IMR-90 (cell line): Measurements from ENCODE around the gene HAGHL. TPM values are rescaled to one million over a fixed set of nuclear protein-coding genes. Genes with fewer than 3 reads are reported as not detected.

Source experiments
- ATAC-seq: fragments of 200-7000 bp; cut with Tn5 transposase; 2 replicates; pipeline ENCODE4 v1.9.1; 2020; ENCODE audit warnings: low read depth, mild to moderate bottlenecking, moderate library complexity
- BruUV-seq: library from RNA; stranded (reverse); fragments of 400-500 nt; replicated peaks from 2 replicates; lab custom pipeline; 2021; lab: Mats Ljungman, UMichigan
- CTCF ChIA-PET: fragments of 300-600 bp; formaldehyde crosslinking; extraction: SDS; loops from one replicate; lab custom pipeline; 2021; ENCODE audit warnings: antibody characterized with exemption; lab: Yijun Ruan, JAX
- POLR2A ChIA-PET: fragments of 300-600 bp; sonication (Branson Sonifier 250); formaldehyde crosslinking; loops from one replicate; lab custom pipeline; 2022; ENCODE audit warnings: antibody characterized with exemption; ENCODE audit not compliant: unreplicated experiment; lab: Charles Lee
- DNase-seq: peaks from one replicate; pipeline ENCODE4 v3.0.0; 2013
- H2AFZ ChIP-seq: replicated peaks from 2 replicates; pipeline ENCODE3; 2013; ENCODE audit warnings: low read length, mild to moderate bottlenecking; ENCODE audit not compliant: poor library complexity
- H2AK5ac ChIP-seq: 2 replicates; pipeline ENCODE4 v1.6.1; 2013; ENCODE audit warnings: low read depth, low read length, inconsistent platforms
- H2AK9ac ChIP-seq: replicated peaks from 2 replicates; pipeline ENCODE3; 2013; ENCODE audit warnings: mild to moderate bottlenecking, low read depth, low read length, moderate library complexity; ENCODE audit not compliant: poor library complexity
- H2BK120ac ChIP-seq: 2 replicates; pipeline ENCODE4 v1.6.1; 2013; ENCODE audit warnings: low read depth, low read length, inconsistent platforms
- H2BK15ac ChIP-seq: 3 replicates; pipeline ENCODE4 v1.6.1; 2013; ENCODE audit warnings: low read depth, low read length, inconsistent platforms
- H2BK20ac ChIP-seq: 2 replicates; pipeline ENCODE4 v1.6.1; 2013; ENCODE audit warnings: low read depth, mild to moderate bottlenecking, inconsistent platforms, low read length, moderate library complexity
- H2BK5ac ChIP-seq: 2 replicates; pipeline ENCODE4 v1.6.1; 2013; ENCODE audit warnings: mild to moderate bottlenecking, low read depth, low read length, inconsistent platforms; ENCODE audit not compliant: poor library complexity, severe bottlenecking
- H3K14ac ChIP-seq: replicated peaks from 2 replicates; pipeline ENCODE4 v1.6.1; 2013; ENCODE audit warnings: low read depth, low read length, inconsistent platforms
- H3K18ac ChIP-seq: 2 replicates; pipeline ENCODE4 v1.6.1; 2013; ENCODE audit warnings: low read depth, low read length, control low read depth
- H3K23ac ChIP-seq: 2 replicates; pipeline ENCODE4 v1.6.1; 2013; ENCODE audit warnings: low read depth, low read length, inconsistent platforms
- H3K27ac ChIP-seq: 2 replicates; pipeline ENCODE4 v1.5.1; 2013; ENCODE audit warnings: mild to moderate bottlenecking, control low read depth, low read length; ENCODE audit not compliant: insufficient read depth
- H3K27me3 ChIP-seq: 2 replicates; pipeline ENCODE4 v1.6.1; 2013; ENCODE audit warnings: low read length; ENCODE audit not compliant: control insufficient read depth, insufficient read depth
- H3K36me3 ChIP-seq: 2 replicates; pipeline ENCODE4 v1.6.1; 2013; ENCODE audit warnings: low read length, mixed read lengths; ENCODE audit not compliant: control insufficient read depth, insufficient read depth
- H3K4ac ChIP-seq: 2 replicates; pipeline ENCODE4 v1.6.1; 2013; ENCODE audit warnings: low read depth, low read length, inconsistent platforms
- H3K4me1 ChIP-seq: 2 replicates; pipeline ENCODE4 v1.6.1; 2013; ENCODE audit warnings: low read length, mixed read lengths; ENCODE audit not compliant: control insufficient read depth, insufficient read depth
- H3K4me2 ChIP-seq: 2 replicates; pipeline ENCODE4 v1.6.1; 2013; ENCODE audit warnings: low read depth, mild to moderate bottlenecking, control low read depth, low read length, moderate library complexity
- H3K4me3 ChIP-seq: 2 replicates; pipeline ENCODE4 v1.5.1; 2013; ENCODE audit warnings: low read depth, mild to moderate bottlenecking, control low read depth, low read length, moderate library complexity; ENCODE audit not compliant: insufficient read depth
- H3K56ac ChIP-seq: 2 replicates; pipeline ENCODE4 v1.6.1; 2013; ENCODE audit warnings: low read length, inconsistent platforms; ENCODE audit not compliant: insufficient read depth; ENCODE audit errors: extremely low read depth
- H3K79me1 ChIP-seq, 2 experiments: 2 replicates each; pipeline ENCODE4 v1.6.1; 2013; ENCODE audit warnings: low read length in 2 of 2, inconsistent platforms in 1 of 2, low read depth in 1 of 2
- H3K9ac ChIP-seq: 2 replicates; pipeline ENCODE4 v1.6.1; 2013; ENCODE audit warnings: low read depth, low read length, control low read depth
- H3K9me1 ChIP-seq: 2 replicates; pipeline ENCODE4 v1.6.1; 2013; ENCODE audit warnings: low read length, inconsistent platforms; ENCODE audit not compliant: insufficient read depth
- H3K9me3 ChIP-seq: 2 replicates; pipeline ENCODE4 v1.6.1; 2013; ENCODE audit warnings: low read length; ENCODE audit not compliant: control insufficient read depth, insufficient read depth
- H4K20me1 ChIP-seq: 2 replicates; pipeline ENCODE4 v1.6.1; 2013; ENCODE audit warnings: low read length, inconsistent platforms; ENCODE audit not compliant: insufficient read depth
- H4K5ac ChIP-seq: 2 replicates; pipeline ENCODE4 v1.6.1; 2013; ENCODE audit warnings: mild to moderate bottlenecking, low read depth, low read length, control low read depth
- H4K8ac ChIP-seq, 2 experiments: 2 replicates each; pipeline ENCODE4 v1.6.1; 2013; ENCODE audit warnings: low read depth in 2 of 2, low read length in 2 of 2, control low read depth in 1 of 2, inconsistent platforms in 1 of 2
- H4K91ac ChIP-seq: 2 replicates; pipeline ENCODE4 v1.6.1; 2013; ENCODE audit warnings: low read depth, low read length, inconsistent platforms; ENCODE audit not compliant: insufficient read depth
- CEBPB ChIP-seq: IDR thresholded peaks from 2 replicates; pipeline ENCODE4 v1.6.1; 2012; ENCODE audit warnings: low read depth, low read length, improper control_type of control experiment
- CHD1 ChIP-seq: IDR thresholded peaks from 2 replicates; pipeline ENCODE4 v1.6.1; 2012; ENCODE audit warnings: low read depth, low read length, improper control_type of control experiment
- FOS ChIP-seq: fragments of 150-350 bp; IDR thresholded peaks from 2 replicates; pipeline ENCODE4 v1.6.1; 2016; ENCODE audit warnings: low read depth, low read length
- MAFK ChIP-seq: IDR thresholded peaks from 2 replicates; pipeline ENCODE4 v1.6.1; 2012; ENCODE audit warnings: low read depth, low read length, improper control_type of control experiment
- MAZ ChIP-seq: IDR thresholded peaks from 2 replicates; pipeline ENCODE4 v1.6.1; 2012; ENCODE audit warnings: low read depth, mild to moderate bottlenecking, low read length, improper control_type of control experiment, moderate library complexity, borderline replicate concordance
- MXI1 ChIP-seq: IDR thresholded peaks from 2 replicates; pipeline ENCODE4 v1.6.1; 2012; ENCODE audit warnings: low read depth, mild to moderate bottlenecking, low read length, moderate library complexity, borderline replicate concordance
- NFE2L2 ChIP-seq: fragments of 150-350 bp; IDR thresholded peaks from 2 replicates; pipeline ENCODE4 v1.6.1; 2016; ENCODE audit warnings: low read depth, mild to moderate bottlenecking, low read length
- RCOR1 ChIP-seq: IDR thresholded peaks from 2 replicates; pipeline ENCODE4 v1.6.1; 2012; ENCODE audit warnings: mild to moderate bottlenecking, low read length, improper control_type of control experiment; ENCODE audit not compliant: insufficient replicate concordance
- RFX5 ChIP-seq: IDR thresholded peaks from 2 replicates; pipeline ENCODE4 v1.8.0; 2012; ENCODE audit warnings: low read depth, mild to moderate bottlenecking, low read length, moderate library complexity
- SMC3 ChIP-seq: fragments of 150-350 bp; IDR thresholded peaks from 2 replicates; pipeline ENCODE4 v1.6.1; 2016; ENCODE audit warnings: low read depth, mild to moderate bottlenecking, antibody characterized with exemption, low read length, moderate library complexity
- WGBS, 2 experiments: methylation state at CpG; one replicate each; pipeline versions ENCODE4 v1.1.5 to v1.1.7; 2013; ENCODE audit warnings: missing lambda C conversion rate in 2 of 2; ENCODE audit not compliant: insufficient read length in 1 of 2; ENCODE audit errors: extremely low coverage in 2 of 2; 5-methylcytosine and 5-hydroxymethylcytosine counted together
- dilution Hi-C: fragments of 300-500 bp; cut with HindIII; formaldehyde crosslinking; loops from one replicate; pipeline ENCODE4 v1.14.3; 2018; ENCODE audit warnings: low sequenced_read_pairs; ENCODE audit not compliant: unreplicated experiment
- in situ Hi-C: fragments of 300-500 bp; cut with MboI; formaldehyde crosslinking; loops from 3 replicates; pipeline ENCODE4 v1.14.3; 2019; ENCODE audit warnings: low sequenced_read_pairs, inconsistent platforms, mixed read lengths
- intact Hi-C: fragments of 100-400 bp; cut with micrococcal nuclease; formaldehyde crosslinking; loops from 2 replicates; pipeline ENCODE4 v1.10.0; 2022
- polyA plus RNA-seq, 3 experiments: library from polyadenylated mRNA; depleted of rRNA; stranded (reverse); fragments of >200 nt; gene quantifications; 2 replicates each; pipeline ENCODE4 v1.2.3, GENCODE V29; 2012; ENCODE audit warnings: low replicate concordance in 1 of 3
- total RNA-seq: library from RNA; depleted of rRNA; stranded (reverse); fragments of >200 nt; gene quantifications from 2 replicates; pipeline ENCODE4 v1.2.3, GENCODE V29; 2012
- TF ChIP-seq, protein P1 (sequence below): conservative IDR thresholded peaks from 2 replicates; pipeline ENCODE4 v1.5.1; 2012; ENCODE audit warnings: mild to moderate bottlenecking, low read depth, low read length, improper control_type of control experiment
- TF ChIP-seq, protein P2 (sequence below): fragments of 150-350 bp; IDR thresholded peaks from 2 replicates; pipeline ENCODE4 v1.6.1; 2017; ENCODE audit warnings: mild to moderate bottlenecking, antibody characterized with exemption, low read length, low read depth

Gene HAGHL
- total and polyA plus RNA-seq, 2 of the 4 experiments (the other 2 are of a cell fraction) = 3.0 to 12.5 TPM

DNA sequence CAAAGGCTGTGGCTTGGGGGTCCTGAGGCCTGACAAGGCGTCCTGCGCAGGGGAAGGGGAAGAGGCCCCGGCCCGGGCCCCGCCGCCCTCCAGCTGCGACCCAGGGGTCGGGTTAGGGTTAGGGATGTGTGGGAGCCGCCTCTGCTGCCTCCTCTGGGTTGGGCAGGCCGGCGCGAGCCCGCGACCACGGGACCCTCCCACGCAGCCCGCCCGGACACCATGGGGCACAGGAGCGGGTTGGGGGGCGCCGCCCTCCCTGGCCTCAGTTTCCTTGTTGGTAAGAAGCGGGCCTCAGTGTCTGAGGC lies 13.5 kb downstream of the HAGHL start (continued):
- TF ChIP-seq CEBPB (no peak), RFX5 (no peak), MAFK (no peak)

DNA sequence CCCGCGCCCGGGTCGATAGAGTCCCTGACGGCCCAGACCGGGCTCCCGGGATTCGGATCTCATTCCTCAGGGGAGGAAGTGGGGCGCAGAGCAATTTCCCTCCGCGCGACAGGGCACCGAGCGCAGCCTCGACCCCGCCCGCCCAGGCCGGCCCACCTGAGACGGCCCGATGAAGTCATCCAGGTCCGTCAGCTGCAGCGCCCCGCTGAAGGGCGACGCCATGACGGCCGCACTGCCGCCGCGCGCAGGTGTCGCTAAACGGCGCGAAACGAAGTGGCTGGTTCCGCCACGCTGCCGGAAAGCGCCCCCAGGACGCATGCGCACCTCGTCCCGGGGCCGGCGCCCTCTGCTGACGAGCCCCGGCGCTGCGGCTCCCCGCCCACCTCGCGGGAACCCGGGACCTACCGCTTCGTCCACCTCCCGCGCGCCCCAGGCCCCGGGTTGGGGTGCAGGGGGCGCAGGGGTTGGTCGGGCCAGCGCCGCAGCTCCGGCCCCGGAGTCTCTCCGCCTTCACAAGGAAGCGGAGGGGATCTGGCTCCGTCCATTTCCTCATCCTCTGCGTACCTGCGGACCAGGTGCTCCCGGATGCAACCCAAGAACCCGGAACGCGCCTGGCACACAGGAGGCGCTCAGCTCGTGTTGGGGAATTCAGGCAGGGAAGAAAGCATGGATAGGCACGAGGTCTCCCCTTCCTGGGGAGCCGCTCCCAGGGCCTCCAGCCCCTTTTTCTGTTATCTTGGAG lies 14.0 kb downstream of the HAGHL start, which contains the start of gene CIAO3:
TSS of gene CIAO3 (minus strand) at position 234 of the 742 bp plus-strand sequence. CDS start at position 222, 12 bp downstream.
- BruUV-seq = no TSS peak
- Histone ChIP-seq H3K23ac (peak within 1 kb of the TSS; percentile 89), H3K9me1 (peaks cover 4% of the 10 kb centered on the region; the same call in 1 of the 2 replicates), H3K14ac (peak within 1 kb of the TSS; percentile 7; the same call in 1 of the 2 replicates), H3K27me3 (no peaks in the 10 kb centered on the region), H3K56ac (no peak within 1 kb of the TSS), H3K9me3 (no peaks in the 10 kb centered on the region), H3K4me1 (peaks cover 5% of the 10 kb centered on the region; the same call in 1 of the 2 replicates), H4K5ac (peak within 1 kb of the TSS; percentile 40), H4K8ac (peak within 1 kb of the TSS; percentile 36 to 70; a peak in 2 of 4 replicates), H2BK5ac (no peak within 1 kb of the TSS), H4K91ac (no peak within 1 kb of the TSS), H2BK120ac (no peak within 1 kb of the TSS), H3K9ac (peak within 1 kb of the TSS; percentile 75), H3K36me3 (peaks cover 15% of the 10 kb centered on the region), H2AFZ (peak within 1 kb of the TSS; percentile 94), H2AK9ac (peak within 1 kb of the TSS; percentile 95), H2BK15ac (no peak within 1 kb of the TSS), H3K27ac (peak within 1 kb of the TSS; percentile 35; the same call in 1 of the 2 replicates), H3K4me2 (peak within 1 kb of the TSS; percentile 86), H2AK5ac (peak within 1 kb of the TSS; percentile 67), H3K18ac (no peak within 1 kb of the TSS), H3K4me3 (peak within 1 kb of the TSS; percentile 76), H3K4ac (peak within 1 kb of the TSS; percentile 45), H4K20me1 (0 out of 2 replicates have a peak, but pooled peaks cover 5% of the 10 kb centered on the region), H2BK20ac (no peak within 1 kb of the TSS), H3K79me1 (peaks cover 7 to 19% of the 10 kb centered on the region in 2 experiments)
- peak; percentile 89 for DNase-seq
- CTCF ChIA-PET = no interaction called here
- peak; percentile 96 for ATAC-seq
- POLR2A ChIA-PET = no interaction called here
- dilution Hi-C loops = no loop called here
- in situ Hi-C loops = no loop called here
- WGBS, 2 experiments = 1% methylated on average over 19 of the region's 79 CpGs; no CpG with 5 or more reads in 1 of the 2 experiments
- intact Hi-C loops = loop anchor here (5.0 kb wide), 1 partner anchor 46 kb away; the partner anchor contains the start of genes CHTF18 and RPUSD1
- TF ChIP-seq RFX5 = no peak
- peak; percentile 57; the same call in 1 of the 2 replicates for TF ChIP-seq MXI1
- TF ChIP-seq, protein P1, sequence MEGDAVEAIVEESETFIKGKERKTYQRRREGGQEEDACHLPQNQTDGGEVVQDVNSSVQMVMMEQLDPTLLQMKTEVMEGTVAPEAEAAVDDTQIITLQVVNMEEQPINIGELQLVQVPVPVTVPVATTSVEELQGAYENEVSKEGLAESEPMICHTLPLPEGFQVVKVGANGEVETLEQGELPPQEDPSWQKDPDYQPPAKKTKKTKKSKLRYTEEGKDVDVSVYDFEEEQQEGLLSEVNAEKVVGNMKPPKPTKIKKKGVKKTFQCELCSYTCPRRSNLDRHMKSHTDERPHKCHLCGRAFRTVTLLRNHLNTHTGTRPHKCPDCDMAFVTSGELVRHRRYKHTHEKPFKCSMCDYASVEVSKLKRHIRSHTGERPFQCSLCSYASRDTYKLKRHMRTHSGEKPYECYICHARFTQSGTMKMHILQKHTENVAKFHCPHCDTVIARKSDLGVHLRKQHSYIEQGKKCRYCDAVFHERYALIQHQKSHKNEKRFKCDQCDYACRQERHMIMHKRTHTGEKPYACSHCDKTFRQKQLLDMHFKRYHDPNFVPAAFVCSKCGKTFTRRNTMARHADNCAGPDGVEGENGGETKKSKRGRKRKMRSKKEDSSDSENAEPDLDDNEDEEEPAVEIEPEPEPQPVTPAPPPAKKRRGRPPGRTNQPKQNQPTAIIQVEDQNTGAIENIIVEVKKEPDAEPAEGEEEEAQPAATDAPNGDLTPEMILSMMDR = peak; percentile 98
- no peak for TF ChIP-seq MAFK
- peak; percentile 17; the same call in 1 of the 2 replicates for TF ChIP-seq MAZ
- TF ChIP-seq CEBPB = no peak
- no peak for TF ChIP-seq NFE2L2
- peak; percentile 59 for TF ChIP-seq SMC3
- TF ChIP-seq FOS = peak; percentile 18; the same call in 1 of the 2 replicates
- TF ChIP-seq CHD1 = no peak
- TF ChIP-seq RCOR1 = no peak
- TF ChIP-seq, protein P2, sequence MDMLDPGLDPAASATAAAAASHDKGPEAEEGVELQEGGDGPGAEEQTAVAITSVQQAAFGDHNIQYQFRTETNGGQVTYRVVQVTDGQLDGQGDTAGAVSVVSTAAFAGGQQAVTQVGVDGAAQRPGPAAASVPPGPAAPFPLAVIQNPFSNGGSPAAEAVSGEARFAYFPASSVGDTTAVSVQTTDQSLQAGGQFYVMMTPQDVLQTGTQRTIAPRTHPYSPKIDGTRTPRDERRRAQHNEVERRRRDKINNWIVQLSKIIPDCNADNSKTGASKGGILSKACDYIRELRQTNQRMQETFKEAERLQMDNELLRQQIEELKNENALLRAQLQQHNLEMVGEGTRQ = no peak
